Muscle of back (tissue), 11 donors: Measurements from ENCODE around the gene GPR37L1. TPM values are rescaled to one million over a fixed set of nuclear protein-coding genes. Genes with fewer than 3 reads are reported as not detected.
"Not testable (repeated sequence)": the region's sequence is repeated elsewhere in the genome, so short reads cannot be mapped to it uniquely, and the experiment has no call there.

Source experiments
- DNase-seq, 3 donors: peaks; one replicate each; pipeline versions ENCODE4 v3.0.0 to v3.0.0-alpha.2; 2013
- polyA plus RNA-seq, 10 donors: library from polyadenylated mRNA; unstranded; fragments of 120-200 nt; gene quantifications; one replicate each; pipeline ENCODE4 v1.2.1, GENCODE V29; 2013; ENCODE audit not compliant: insufficient read length in 10 of 10

The GPR37L1 gene
- polyA plus RNA-seq, 10 donors, result 0.04 to 0.09 (median 0.07) TPM

DNA sequence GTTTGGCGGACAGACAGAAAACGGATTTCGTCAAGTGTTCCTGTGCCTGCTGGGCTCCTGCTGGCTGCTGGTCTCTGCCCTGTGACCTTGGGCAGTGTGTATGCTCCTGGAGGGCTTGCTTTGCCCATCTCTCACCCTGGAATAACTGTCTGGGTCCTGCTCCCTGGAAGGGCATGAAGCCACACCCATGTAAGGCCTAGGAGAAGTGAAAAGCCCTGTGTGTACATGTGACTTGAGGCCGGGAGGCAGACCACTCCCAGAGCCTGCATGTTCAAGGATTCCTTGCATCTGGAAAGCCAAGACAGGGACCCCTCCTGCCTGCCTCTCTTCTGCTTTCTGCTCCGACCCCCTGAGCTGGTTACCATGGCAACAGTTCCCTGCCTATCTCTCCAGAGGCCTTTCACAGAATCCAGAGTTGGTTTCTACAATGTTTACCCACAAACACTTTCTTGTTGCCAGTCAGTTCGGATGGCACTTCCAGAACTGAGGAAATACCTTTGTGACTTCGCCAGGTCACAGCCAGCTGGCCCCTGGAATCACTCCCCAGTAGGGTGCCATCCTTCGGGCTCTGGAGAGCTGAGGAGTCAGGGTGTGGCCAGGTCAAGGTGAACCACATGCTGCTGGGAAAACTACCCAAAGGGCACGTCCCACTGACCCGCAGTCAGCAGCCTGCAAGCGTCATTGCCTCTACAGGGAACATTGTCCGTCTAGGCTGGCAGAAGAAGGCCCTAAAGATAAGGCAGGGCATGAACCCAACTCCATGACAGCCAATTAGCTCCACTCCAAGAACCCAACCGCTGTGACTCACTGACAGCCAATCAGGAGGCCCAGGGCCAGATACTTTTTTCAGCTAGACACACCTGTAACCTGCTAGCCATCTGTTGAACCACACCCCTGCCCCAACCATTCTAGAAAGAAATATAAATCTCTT, 14.7 kb upstream of the GPR37L1 start:
- no peak for DNase-seq

DNA sequence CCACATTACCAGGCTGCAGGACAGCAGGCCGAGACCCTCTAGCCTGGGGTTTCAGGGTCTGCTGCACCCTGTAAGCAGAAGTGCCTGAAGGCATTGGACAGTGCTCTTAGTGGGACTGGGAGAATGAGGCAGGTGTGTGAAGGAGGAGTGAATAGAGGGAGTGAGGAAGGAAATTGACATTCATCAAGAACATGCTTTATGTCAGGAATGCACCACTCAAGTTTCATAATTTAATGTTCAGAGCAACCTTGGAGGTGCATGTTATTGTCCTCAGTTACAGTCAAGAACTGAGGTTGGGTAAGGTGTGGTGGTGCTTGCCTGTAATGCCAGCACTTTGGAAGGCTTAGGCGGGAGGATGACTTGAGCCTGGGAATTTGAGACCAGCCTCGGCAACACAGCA, 11.7 kb upstream of the GPR37L1 start:
- DNase-seq, result no peak

DNA sequence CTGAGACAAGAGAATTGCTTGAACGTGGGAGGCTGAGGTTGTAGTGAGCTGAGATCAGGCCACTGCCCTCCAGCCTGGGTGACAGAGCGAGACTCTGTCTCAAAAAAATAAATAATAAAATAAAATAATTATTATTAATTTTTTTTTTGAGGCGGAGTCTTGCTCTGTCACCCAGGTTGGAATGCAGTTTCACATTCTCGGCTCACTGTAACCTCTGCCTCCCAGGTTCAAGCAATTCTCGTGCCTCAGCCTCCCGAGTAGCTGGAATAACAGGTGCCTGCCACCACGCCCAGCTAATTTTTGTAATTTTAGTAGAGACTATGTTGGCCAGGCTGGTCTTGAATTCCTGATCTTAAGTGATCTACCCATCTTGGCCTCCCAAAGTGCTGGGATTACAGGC, 11.1 kb upstream of the GPR37L1 start:
- DNase-seq, result not testable (repeated sequence)

DNA sequence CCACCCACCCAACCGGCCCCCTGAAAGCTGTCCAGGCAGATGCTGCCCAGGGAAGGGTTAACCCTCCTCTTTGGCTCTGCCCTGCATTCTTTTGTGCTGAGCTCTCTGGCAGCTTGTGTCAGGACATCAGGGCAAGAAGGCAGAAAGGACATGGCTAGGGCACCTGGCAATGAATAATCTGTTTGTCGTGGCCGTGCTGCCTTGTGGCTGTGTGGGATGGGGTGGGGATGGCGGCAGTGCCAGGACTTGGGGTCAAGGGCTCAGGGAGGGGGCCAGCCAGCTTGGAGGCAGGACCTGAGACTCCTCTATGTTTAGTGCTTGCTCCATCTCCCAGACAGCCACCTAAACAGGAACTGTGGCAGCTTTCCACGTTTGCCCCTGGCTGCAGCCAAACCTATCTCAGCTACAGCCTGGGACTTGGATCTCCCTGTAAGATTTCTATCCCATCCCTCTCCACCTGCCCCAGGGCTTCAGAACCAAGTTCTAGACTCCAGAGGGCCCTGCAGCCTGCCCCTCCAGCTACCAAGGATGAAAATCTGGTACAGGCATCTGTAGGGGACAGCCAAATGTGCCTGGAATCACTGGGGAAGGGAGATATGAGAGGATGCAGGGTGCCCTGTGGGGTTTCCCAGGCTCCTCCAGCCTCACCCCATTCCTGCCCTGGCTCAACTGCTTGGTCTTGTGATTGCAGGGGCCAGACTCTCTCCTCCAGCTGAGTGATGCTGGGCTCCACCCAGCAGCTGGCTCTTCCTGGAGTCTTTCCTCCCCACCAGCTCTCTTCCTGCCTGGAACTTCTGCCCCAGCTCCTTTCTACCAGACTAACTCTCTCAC, 9.6 kb upstream of the GPR37L1 start:
- peak in 2 of 3 donors; percentile 28 to 55 for DNase-seq

DNA sequence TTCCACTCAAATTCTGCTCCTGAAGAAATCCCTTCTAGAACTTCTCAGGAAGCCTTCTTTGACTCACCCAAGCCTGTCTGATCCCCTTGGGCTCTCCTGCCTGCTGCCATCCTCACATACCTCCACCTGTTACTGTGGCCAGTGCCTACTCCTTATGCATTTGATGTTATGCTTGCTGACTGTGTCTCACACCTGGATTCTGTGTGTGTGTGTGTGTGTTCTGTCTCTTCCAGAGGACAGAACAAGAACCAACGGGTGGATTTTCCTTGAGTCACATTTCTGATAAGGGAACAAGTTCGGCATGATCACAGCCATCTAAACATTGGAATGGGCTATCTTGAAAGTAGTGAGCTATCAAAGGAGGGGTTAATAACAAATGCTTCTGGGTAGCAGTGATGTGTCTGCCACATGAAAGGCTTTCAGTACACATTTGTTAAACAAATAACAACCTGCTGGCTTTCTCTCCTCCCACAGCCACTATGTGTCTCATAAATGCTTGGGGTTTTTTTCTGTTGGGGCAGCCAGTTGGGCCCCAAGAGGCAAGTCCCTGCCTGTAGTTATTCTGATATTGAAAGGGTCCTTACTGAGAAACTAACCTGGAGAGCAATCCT, 8.9 kb upstream of the GPR37L1 start:
- no peak for DNase-seq

DNA sequence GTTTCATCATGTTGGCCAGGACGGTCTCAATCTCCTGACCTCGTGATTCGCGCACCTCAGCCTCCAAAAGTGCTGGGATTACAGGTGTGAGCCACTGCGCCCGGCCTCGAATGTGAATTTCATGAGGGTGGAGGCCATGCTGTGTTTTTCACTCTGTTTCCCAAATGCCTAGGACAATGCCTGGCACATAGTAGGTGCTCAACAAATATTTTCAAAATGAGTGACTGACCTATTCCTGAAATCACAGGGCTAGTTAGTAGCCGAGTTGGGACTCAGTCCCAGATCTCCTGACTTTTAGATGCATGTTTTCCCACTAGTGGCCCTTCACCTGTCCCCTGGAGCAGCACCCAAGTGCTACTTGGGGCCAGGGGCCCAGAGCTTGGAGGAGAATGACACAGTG, 6.4 kb upstream of the GPR37L1 start:
- no peak for DNase-seq

DNA sequence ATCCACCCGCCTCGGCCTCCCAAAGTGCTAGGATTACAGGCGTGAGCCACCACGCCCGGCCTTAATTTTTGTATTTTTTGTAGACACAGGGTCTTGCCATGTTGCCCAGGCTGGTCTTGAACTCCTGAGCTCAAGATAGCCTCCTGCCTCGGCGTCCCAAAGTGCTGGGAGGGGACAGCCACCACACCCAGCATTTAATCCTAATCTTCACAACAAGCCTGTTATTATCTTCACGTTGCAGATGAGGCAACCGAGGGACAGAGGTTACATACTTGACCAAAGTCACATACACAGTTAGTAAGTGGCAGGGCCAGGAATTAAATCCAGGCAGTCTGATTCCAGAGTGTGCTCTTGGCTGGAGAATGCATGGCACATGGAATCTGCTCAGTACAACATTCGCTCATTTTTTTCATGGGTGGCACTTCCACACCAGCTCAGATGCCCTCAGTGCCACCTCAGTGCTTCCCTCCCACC, 4.8 kb upstream of the GPR37L1 start:
- no peak for DNase-seq

DNA sequence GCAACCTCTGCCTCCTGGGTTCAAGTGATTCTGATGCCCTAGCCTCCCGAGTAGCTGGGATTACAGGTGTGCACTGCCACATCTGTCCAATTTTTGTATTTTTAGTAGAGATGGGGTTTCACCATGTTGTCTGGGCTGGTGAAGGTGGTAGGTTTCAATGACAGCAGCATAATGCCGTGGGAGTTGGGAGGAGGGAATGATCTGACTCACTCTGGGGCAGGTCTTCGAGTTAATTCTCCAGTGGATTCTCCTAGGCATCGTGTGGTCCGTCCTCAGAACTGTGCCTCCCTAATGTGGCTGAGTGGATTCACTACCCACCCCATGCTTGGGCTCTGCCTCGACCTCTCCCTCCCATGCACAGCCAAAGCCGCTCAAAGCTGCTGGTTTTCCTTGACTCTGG, 1.7 kb upstream of the GPR37L1 start:
- no peak for DNase-seq

DNA sequence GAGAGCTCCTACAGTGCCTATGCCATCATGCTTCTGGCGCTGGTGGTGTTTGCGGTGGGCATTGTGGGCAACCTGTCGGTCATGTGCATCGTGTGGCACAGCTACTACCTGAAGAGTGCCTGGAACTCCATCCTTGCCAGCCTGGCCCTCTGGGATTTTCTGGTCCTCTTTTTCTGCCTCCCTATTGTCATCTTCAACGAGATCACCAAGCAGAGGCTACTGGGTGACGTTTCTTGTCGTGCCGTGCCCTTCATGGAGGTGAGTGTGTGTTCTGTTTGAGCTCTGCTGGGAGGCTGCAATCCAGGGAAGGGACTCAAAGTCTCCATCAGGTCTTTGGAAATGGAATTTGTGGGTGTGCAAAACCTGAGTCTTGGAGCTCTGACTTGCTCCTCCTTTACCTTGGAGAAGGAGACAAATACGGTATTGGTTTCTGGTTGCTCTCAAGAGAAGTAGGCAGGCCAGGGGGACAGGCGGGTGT, 658 bp downstream of the GPR37L1 start:
- DNase-seq, result no peak

DNA sequence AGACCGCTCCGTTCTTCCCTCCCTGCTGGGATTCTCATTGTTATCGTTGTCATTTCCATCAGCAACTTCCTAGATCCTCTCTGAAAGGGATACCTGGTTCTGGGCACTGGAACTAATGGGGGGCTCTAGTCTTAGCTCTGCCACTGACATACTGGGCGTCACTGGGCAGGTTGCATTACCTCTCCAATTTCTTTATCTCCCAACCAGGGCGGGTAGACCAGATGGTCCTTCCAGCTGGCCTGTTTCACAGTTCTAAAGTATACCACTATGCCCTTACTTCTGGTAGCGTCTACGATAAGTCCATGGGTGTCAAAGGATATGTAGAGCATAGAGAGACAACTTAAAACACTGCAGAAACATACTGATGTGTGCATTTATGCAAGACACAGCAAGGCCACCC, 1.4 kb downstream of the GPR37L1 start:
- no peak for DNase-seq

DNA sequence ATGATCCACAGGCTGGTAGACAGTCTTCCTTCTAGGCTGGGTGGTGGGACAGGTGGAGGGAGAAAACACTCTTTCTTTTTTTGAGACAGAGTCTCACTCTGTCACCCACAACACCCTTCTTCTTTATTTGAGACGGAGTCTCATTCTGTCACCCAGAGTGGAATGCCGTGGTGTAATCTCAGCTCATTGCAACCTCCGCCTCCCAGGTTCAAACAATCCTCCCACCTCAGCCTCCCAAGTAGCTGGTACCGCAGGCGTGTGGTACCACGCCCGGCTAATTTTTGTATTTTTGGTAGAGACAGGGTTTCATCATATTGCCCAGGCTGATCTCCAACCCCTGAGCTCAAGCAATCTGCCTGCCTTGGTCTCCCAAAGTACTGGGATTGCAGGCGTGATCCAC, 2.9 kb downstream of the GPR37L1 start:
- no peak for DNase-seq

DNA sequence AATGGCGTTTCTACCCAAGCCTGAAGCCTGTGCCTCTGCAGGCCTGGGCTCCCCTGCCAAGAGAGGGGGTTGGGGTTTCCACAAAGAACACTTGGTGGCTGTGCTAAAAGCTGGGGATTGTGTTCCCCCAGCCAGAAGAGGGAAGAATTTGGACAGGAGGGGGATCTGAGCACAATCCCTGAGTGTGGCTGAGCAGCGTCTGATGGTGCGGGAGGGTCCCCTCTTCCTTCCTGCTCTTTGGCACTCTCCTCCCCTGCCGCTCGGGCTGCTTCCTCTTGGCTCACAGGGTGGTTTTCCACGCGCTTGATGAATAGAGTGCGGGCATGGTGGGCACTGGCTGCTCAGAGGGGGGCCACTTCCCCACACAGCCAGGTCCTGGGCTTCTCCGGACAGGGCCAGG, 3.7 kb downstream of the GPR37L1 start:
- DNase-seq, result no peak

DNA sequence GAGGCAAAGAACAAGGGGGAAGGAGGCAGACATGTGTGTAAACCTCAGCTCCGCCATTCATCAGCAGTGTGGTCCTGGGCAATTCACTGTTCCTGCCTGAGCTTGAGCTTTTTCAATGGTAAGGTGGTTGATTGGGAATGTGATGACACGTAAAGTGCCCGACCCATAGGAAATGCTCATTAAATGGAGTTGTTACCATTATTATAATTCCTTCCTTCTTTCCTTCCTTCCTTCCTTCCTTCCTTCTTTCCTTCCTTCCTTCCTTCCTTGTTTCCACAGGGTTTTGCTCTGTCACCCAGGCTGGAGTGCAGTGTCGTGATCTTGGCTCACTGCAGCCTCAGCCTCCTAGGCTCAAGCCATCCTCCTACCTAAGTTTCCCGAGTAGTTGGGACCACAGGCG, 4.3 kb downstream of the GPR37L1 start:
- no peak for DNase-seq

DNA sequence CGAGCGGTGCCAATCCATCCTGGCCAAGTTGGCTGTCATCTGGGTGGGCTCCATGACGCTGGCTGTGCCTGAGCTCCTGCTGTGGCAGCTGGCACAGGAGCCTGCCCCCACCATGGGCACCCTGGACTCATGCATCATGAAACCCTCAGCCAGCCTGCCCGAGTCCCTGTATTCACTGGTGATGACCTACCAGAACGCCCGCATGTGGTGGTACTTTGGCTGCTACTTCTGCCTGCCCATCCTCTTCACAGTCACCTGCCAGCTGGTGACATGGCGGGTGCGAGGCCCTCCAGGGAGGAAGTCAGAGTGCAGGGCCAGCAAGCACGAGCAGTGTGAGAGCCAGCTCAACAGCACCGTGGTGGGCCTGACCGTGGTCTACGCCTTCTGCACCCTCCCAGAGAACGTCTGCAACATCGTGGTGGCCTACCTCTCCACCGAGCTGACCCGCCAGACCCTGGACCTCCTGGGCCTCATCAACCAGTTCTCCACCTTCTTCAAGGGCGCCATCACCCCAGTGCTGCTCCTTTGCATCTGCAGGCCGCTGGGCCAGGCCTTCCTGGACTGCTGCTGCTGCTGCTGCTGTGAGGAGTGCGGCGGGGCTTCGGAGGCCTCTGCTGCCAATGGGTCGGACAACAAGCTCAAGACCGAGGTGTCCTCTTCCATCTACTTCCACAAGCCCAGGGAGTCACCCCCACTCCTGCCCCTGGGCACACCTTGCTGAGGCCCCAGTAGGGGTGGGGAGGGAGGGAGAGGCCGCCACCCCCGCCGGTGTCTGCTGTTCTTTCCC, 5.3 kb downstream of the GPR37L1 start:
- no peak for DNase-seq

DNA sequence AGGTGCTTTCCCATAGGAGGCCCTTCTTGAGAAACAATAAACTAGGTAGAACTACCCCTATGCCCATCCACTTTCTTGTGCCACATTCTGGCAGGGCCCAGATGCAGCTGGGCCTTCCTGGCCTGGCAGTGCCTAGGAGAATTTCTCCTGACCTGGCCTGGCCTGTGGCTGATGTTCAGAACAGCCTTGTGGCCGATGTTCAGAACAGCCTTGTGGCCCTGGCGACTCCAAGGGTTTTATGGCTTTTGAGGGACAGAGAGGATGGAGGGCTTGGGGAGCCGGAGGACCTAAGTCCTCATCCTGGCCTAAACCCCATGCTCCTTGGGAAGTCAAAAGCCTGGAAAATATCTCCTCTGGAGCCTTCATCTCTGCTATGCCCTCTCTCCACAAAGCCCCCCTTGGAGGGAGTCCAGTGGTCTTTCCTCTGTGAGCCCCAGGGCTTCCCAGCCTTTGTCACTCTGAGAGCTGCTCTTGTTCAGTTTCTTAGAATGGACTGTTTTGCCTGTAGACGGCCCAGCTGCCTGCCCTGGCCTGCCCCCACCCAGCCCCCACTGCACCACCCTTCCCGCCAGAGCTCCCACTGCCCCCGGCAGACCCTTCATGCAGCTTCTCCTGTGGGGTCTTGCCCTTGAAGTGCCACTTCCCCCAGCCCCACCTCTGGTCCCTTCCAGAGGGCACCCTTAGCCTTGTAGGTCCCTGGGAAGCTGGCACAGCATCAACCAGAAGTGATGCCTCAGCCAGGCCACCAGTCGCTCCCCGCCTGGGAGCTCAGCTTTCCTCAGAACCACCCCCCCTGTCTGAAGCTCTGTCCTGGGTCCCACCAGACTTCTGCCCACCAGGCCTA, 7.0 kb downstream of the GPR37L1 start:
- no peak for DNase-seq

DNA sequence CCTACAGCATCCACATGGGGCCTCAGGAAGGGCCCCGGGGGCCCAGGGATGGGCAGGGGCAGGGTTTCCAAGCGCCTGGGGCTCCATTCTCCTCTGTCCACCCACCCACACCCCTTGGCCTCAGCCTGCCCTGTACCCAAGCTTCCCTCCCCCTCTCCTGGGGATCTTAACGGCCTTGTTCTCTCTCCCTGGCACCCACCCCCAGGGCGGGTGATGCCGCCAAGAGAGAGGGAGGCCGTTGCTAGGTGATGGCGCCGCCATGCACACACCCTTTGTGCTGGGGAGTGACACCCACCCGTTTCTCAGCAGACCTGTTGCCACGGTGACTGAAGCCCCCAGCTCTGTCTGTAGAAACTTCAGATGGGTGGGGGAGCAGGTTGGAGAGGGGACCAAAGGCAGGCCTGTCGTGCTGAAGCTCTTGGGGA, 7.6 kb downstream of the GPR37L1 start:
- DNase-seq, result no peak

DNA sequence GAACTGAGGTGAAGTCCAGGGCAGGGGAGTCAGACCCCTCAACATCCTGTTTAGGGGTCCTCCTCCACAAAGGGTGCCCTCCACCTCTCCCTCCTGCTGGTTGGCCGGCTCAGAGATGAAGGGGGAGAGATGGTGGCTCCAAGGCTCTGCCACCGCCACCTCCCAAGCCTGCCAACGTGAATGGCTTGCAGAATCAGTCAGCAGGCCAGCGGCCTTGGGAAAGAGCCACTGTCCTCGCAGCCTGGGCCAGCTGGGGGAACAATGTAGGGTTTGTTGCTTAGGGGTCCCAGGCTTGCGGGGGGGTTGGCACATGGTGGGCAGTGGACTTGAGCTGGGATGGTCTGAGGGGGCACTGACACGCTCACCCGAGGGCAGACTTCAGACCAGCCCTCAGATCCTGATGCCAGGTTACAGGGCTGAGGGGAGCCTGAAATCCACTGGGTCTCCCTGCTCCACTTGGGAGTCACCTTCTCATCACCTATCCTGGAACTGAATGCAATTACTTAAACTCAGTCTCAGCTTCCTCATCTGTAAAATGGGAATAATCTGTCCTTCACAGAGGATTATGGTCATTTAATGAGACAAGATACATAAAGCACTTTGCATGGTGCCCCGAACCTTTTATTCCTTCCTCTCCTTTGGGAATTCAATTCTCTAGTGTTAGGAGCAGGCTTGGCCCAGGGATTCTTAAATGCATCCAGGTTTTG, 8.3 kb downstream of the GPR37L1 start:
- DNase-seq, result no peak

DNA sequence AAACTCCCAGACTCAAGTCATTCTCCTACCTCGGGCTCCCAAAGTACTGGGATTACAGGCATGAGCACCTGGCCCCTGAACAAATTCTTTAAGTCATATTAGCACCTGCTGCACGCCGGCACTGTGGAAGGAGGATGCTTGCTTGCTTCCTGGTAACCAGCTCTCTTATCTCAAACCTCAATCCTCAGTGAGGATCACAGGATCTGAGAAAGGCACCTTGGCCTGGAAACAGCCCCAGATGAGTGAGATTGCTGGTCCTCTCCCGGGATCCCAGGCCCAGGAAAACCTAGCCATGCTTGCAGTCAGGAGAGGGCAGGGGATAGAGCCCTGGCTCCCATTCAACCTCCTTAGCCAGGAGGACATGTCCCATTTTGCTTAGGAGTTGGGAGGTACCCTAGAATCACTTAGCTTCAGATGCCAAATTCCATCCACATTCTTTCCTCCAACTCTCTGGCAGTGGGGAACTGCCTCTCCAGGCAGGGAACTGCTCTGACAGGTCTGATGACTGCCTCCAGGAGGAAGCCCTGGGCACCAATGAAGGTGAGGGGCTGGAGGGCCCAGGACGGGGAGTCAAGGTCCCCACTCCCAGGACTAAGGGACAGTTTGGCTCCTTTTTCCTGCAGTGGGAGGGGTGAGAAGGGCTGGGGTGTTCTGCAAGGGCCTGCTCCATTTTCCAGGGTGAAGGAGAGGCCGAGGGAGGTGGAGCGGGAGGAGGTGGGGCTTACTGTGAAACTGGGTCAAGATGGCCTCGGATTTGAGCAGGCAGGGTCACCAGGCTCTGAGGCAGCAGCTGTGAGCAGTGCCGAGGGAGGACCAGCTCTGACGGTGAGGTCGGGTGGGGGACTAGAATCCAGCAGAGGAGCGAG, 9.5 kb downstream of the GPR37L1 start:
- peak in 2 of 3 donors; percentile 29 to 77 for DNase-seq

DNA sequence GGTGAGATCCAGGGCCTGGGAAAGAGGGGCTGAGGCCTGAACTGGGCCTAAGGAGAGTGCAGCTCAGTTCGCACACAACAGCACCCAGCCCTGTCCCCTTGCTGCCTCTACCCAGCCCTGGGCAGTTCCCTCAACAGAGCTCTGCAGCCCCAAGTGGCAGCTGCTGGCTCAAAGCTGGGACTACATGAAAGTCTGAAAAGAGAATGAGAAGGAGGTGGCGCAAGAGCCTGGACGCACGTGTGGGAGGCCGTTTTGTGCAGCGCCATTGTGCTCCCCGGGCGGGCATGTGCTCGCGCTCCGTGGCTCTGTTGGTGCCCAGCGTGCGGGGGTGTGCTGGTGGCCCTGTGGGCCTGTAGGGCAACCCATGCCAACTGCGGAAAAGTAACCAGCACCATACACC, 10.3 kb downstream of the GPR37L1 start:
- DNase-seq, result no peak
